Measurements from ENCODE around the gene CLEC7A. TPM values are rescaled to one million over a fixed set of nuclear protein-coding genes. Genes with fewer than 3 reads are reported as not detected.

The CLEC7A gene
- polyA plus RNA-seq (ENCODE audit: insufficient read length in 4 of 4): 1 to 10 TPM; 1.4 to 3.6 (median 2.4) TPM

GRCh38 chr12:10130042-10130441 lies at the start of gene CLEC7A:
Gene CLEC7A (minus strand): TSS chr12:10130199. CDS start chr12:10130082, 117 bp downstream.
- no peak for DNase-seq (ENCODE audit: low read depth in 4 of 4, low spot score in 2 of 4)

DNA sequence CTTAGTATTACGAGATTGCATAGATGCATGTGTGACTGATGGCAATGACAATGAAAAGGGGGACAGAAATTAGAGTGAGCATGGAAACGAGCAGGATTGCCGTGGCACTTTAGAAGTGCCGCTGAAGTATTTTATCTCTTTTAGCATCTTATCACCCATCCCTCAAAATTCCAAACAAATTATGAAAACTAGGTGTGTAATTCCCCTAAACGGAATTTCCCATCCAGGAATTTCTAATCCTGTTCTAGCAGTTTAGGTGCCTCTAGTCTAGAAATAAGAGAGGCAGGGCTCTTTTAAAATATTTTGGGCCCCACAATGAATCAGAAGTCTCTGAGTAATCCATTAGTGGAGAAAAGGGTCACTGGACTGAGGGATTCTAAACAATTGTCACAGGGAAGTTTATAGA lies 49.8 kb upstream of the CLEC7A start:
- DNase-seq (ENCODE audit: low read depth in 4 of 4, low spot score in 2 of 4): no peak

DNA sequence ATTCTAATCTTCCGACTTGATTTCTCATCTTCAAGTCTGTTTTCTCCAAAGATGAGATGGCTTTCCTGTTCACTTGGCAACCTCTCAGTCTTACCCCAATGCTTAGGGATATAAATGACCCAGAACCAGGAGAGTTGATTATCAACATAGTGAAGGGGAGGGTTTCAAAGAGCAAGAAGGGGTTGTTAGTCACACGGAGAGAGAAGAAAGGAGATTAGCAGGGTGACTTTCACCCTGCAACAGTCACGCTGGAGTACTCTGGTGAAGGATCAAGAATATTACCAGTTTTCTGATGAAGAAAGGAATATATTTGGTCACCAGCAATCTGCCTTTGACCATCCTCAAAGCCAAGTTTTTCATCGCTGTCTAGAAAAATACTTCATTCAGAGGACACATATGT lies 48.8 kb upstream of the CLEC7A start, which contains the start of gene TMEM52B:
TMEM52B (plus strand) TSS at position 212 of the 400 bp plus-strand sequence. CDS start 543 bp downstream, outside the sequence.
- DNase-seq (ENCODE audit: low read depth in 4 of 4, low spot score in 2 of 4): no peak

- peak in 2 of 4 donors; percentile 37 to 41 for DNase-seq (ENCODE audit: low read depth in 4 of 4, low spot score in 2 of 4)
These were observed 46.0 kb upstream of the CLEC7A start for GRCh38 chr12:10175846-10176636.

GRCh38 chr12:10174986-10175614 lies 45.1 kb upstream of the CLEC7A start:
- no peak for DNase-seq (ENCODE audit: low read depth in 4 of 4, low spot score in 2 of 4)

- no peak for DNase-seq (ENCODE audit: low read depth in 4 of 4, low spot score in 2 of 4)
These were observed 42.2 kb upstream of the CLEC7A start, which contains the start of gene OLR1 for GRCh38 chr12:10171973-10172728. Gene OLR1 (minus strand): TSS chr12:10172132. CDS start chr12:10172077, 55 bp downstream.

DNA sequence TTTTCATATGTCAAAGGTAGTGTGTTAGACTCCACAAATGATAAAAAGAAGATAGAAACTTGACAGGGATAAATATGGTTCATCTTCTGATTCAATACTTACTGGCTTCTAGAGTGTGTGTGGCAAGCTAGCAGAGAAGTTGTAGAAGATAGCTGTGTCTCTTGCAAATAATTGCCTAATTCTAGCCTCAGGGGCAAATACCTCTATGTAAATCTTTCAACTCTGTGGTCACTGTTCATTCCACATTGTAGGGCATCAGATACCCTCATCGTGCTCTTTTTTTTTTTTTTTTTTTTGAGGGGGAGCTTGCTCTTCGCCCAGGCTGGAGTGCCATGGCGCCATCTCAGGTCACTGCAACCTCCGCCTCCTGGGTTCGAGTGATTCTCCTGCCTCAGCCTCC lies 40.2 kb upstream of the CLEC7A start:
- DNase-seq (ENCODE audit: low read depth in 4 of 4, low spot score in 2 of 4): no peak

DNA sequence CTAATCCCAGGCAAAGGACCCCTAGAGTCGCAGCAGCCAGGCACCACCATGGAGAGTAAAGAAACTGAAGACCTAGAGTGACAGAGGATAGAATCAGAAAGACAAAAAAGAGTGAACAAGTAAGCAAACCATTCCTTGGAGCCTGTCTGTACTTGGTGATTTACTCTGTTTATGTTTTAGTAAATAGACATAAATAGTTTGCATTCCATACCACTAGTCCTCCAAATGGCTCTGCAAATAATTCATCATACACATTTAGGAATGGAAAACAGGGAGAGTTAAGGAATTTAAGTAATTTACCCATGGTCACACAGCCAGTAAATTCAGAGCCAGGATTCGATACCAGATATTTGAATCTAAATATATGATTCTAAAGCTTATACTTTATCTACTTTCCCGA lies 39.1 kb upstream of the CLEC7A start:
- DNase-seq (ENCODE audit: low read depth in 4 of 4, low spot score in 2 of 4): no peak

DNA sequence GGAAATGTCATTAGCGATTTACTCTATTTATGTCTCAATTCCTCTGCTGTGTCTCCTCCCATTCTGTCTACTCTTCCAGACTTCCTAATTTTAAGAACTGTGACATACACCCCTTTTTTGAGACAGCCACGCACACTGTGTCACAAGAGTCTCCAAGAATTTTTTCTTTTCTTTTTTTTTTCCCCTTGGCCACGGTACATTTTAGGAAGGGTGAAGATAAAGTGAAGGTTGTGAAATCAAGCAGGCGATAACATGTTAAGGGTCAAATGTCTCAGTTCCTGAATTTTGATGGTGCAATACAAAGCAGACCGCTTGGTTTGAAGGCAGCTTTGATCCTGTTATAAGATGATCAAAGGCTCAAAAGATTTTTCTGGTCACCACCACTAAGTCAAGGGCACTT lies 37.6 kb upstream of the CLEC7A start:
- no peak for DNase-seq (ENCODE audit: low read depth in 4 of 4, low spot score in 2 of 4)

DNA sequence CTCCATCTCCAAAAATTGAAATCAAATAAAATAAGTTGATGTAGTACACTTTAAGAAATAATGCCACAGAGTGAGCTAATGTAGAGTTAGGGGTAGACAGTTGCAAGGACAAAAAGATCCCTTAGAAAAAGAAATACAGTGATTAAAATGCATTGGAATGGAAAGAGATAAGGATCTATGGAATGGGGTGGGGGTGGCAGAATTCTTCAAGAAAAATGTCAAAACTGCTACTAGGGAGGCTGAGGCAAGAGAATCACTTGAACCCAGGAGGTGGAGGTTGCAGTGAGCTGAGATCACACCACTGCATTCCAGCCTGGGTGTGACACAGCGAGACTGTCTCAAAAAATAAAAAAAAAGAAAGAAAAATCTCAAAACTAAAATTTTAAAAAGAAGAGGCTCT lies 35.4 kb upstream of the CLEC7A start:
- no peak for DNase-seq (ENCODE audit: low read depth in 4 of 4, low spot score in 2 of 4)

DNA sequence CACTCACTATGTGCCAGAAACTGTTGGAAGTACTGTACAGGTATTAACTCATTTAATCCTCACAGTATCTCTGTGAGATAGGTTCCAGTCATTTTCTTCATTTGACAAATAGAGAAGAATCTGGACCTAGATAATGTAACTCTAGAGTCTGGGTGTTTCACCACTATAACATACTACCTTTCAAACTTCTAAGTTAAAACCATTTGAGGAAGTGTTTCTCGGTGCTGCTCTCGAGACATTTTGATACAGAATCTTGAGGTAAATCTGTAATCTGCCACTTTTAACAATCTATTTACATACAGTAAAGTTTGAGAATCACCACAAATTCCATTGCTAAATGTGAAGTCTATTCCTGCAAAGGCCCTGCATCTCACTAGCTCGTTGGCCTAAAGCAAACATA lies 33.1 kb upstream of the CLEC7A start:
- no peak for DNase-seq (ENCODE audit: low read depth in 4 of 4, low spot score in 2 of 4)

DNA sequence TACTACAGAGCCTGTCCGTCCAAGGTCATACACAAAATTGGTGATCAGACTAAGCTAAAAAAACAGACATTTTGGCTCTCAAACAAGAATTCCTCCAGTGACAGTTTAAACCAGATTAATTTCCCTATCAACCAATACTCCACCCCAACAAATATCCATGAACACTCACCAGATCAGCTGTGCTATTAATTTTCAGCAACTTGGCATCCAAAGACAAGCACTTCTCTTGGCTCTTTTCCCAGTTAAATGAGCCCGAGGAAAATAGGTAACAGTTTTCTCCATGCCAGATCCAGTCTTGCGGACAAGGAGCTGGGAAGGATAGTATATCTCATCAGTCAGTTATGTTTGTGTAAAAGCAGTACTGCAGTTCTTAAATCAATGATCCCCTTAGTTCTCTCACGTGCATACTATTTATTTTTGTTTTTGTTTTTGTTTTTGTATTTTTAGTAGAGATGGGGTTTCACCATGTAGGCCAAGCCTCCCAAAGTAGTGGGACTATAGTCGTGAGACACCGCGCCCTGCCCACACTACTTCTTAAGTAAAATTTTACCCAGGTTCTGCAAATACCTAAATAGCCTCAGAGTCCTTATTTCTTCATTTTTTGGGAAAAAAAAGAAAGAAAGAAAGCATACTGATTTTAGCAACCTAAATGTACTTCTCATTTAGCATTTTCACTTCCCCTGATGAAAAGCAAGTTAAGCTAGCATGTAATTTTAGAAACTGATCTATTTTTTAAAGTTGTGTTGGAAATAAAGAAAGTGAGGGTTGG lies 30.8 kb upstream of the CLEC7A start:
- no peak for DNase-seq (ENCODE audit: low read depth in 4 of 4, low spot score in 2 of 4)

DNA sequence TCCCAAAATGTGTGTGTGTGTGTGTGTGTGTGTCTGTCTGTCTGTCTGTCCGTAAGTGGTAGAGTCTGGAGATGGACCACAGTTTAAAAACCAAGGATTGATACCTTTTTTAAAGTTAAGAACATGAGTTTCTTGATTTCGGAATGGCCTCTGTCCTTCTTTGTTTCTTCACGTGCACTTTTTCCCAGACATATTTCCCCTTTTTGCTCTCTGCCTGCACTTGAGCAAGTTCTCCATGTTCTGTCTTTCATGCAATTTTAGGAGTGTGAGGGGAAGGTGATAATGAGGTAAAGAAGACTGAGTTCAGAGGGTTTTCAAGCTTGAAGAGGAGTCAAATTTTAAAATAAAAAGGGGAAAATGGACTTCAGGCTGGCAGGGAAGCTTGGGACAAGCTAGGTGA lies 29.3 kb upstream of the CLEC7A start:
- no peak for DNase-seq (ENCODE audit: low read depth in 4 of 4, low spot score in 2 of 4)

GRCh38 chr12:10158406-10158805 lies 28.4 kb upstream of the CLEC7A start:
- no peak for DNase-seq (ENCODE audit: low read depth in 4 of 4, low spot score in 2 of 4)

DNA sequence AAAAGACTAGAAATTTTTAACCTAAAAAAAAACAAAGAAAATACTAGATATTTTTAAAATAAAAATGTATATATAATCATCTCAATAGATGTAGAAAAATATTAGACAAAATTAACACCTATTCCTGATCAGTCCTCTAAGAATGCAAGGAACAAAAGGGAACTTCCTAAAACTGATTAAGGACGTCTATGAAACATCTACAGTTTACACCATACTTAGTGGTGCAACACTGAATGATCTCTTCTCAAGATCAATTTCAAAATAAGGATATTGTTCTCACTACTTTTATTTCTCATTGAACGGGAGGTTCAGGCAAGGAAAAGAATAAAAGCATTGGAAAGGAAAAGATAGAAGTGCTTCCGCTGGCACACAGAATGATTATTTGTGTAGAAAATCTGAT lies 26.0 kb upstream of the CLEC7A start:
- DNase-seq (ENCODE audit: low read depth in 4 of 4, low spot score in 2 of 4): no peak

DNA sequence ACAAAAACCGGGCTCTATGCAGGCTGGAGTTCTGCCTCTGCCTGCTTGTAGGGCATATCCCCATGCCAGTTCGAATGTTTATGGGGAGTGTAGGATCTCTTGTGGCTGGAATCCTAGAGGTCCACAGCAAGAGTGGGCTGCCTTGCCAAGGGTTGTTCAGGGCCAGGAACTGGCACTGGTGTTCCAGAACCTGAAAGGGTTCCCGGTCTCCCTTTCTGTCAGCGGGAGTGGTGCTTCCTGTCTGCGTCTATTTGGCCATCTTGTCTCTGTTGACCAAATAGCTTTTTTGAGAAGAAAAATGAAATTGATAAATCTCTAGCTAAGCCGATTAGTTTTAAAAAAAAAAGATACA lies 24.1 kb upstream of the CLEC7A start:
- DNase-seq (ENCODE audit: low read depth in 4 of 4, low spot score in 2 of 4): no peak

DNA sequence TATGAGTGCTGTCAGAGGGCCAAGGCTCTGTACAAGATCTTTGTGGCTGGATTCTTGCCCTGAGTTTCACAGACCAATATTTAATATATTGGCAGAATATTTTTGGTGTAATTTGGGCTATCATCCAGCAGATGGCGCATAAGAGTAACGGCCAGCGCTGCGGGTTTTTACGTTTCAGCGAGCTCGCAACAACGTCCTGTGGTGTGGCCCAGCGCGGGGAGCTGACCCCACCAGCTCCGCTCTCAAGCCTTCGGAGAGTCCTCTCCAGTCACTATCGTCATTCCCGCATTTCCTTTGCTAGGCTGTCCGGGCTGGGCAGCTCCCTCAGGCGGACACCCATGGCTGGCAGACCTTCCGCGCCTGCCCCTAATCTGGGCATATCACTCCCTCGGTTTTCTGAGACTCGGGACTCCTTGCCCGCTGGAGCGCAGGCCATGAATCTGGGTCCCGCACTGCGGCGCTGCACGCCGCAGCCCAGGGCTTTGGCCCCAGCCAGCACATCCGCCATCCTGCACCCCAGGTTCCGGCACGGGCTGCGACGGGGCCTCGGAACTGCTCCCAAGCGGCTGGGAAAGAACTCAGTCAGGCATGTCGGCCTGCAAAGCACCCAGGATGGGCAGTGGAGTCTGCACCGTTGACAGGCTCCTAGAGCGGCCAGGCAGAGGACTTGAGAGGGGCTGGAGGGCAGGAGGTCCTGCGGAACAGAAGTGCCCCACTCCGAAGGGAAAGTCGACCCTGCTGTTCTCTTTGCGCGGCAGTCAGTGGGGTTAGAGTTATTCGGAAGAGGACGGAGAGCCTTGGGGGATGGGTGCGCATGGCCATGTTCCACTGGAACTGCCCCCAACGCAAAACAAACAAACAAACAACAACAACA lies 23.5 kb upstream of the CLEC7A start:
- DNase-seq (ENCODE audit: low read depth in 4 of 4, low spot score in 2 of 4): peak in 3 of 4 donors; percentile 63 to 74 (median 69)

GRCh38 chr12:10151621-10152020 lies 21.6 kb upstream of the CLEC7A start:
- no peak for DNase-seq (ENCODE audit: low read depth in 4 of 4, low spot score in 2 of 4)

DNA sequence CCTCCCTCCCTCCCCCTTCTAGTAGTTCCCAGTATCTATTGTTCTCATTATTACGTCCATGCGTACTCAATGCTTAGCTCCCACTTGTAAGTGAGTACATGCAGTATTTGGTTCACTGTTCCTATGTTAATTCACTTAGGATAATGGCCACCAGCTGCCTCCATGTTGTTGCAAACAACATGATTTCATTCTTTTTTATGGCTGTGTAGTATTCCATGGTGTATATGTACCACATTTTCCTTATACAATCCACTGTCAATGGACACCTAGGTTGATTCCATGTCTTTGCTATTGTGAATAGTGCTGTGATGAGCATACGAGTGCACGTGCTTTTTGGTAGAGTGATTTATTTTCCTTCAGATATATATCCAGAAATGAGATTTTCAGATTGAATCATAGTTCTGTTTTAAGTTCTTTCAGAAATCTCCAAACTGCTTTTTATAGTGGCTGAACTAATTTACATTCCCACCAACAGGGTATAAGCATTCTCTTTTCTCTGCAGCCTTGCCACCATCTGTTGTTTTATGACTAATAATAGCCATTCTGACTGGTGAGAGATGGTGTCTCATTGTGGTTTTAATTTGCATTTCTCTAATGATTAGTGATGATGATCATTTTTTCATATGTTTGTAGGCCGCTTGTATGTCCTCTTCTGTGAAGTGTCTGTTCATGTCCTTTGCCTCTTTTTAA lies 17.9 kb upstream of the CLEC7A start:
- no peak for DNase-seq (ENCODE audit: low read depth in 4 of 4, low spot score in 2 of 4)

Data from left renal cortex interstitium (tissue), 4 donors.